Lower leg skin (tissue), 4 donors: ENCODE data around the gene CRMP1. TPM values are rescaled to one million over a fixed set of nuclear protein-coding genes. Genes with fewer than 3 reads are reported as not detected.

Experiments
- DNase-seq, 2 donors: peaks; one replicate each; pipeline ENCODE4 v3.0.0-alpha.2; 2019; ENCODE audit warnings: low spot score in 2 of 2
- H3K4me3 ChIP-seq: fragments of 200-600 bp; sonication (generic); 2 replicates; pipeline ENCODE4 v1.5.1; 2017; ENCODE audit warnings: mild to moderate bottlenecking, low read depth; ENCODE audit not compliant: poor library complexity, severe bottlenecking
- POLR2A ChIP-seq, 2 donors: fragments of 450-650 bp; IDR thresholded peaks; one replicate each; pipeline ENCODE4 v1.6.1; 2016 to 2017; ENCODE audit warnings: antibody characterized with exemption in 2 of 2, mild to moderate bottlenecking in 1 of 2, moderate library complexity in 1 of 2
- WGBS, 2 donors: methylation state at CpG; one replicate each; pipeline ENCODE4 v1.1.5; 2018; 5-methylcytosine and 5-hydroxymethylcytosine counted together
- intact Hi-C: fragments of 100-400 bp; cut with DNase I; formaldehyde crosslinking; loops from one replicate; pipeline ENCODE4 v1.15.0; 2023; ENCODE audit warnings: low total_unique reads
- total RNA-seq, 4 donors: library from RNA; depleted of rRNA; stranded (reverse); fragments of >200 nt; gene quantifications; one replicate each; pipeline ENCODE4 v1.1.0, GENCODE V29; 2016
- TF ChIP-seq, protein P1 (sequence below), 3 donors: fragments of 450-650 bp; IDR thresholded peaks; one replicate each; pipeline ENCODE4 v1.5.1; 2016; ENCODE audit warnings: antibody characterized with exemption in 3 of 3, mild to moderate bottlenecking in 3 of 3, moderate library complexity in 2 of 3

Gene CRMP1
- total RNA-seq = 1 to 10 TPM in 1 of 4 donors, under 1 TPM in 2, not detected in 1; 0.17 to 1.2 (median 0.17) TPM

DNA sequence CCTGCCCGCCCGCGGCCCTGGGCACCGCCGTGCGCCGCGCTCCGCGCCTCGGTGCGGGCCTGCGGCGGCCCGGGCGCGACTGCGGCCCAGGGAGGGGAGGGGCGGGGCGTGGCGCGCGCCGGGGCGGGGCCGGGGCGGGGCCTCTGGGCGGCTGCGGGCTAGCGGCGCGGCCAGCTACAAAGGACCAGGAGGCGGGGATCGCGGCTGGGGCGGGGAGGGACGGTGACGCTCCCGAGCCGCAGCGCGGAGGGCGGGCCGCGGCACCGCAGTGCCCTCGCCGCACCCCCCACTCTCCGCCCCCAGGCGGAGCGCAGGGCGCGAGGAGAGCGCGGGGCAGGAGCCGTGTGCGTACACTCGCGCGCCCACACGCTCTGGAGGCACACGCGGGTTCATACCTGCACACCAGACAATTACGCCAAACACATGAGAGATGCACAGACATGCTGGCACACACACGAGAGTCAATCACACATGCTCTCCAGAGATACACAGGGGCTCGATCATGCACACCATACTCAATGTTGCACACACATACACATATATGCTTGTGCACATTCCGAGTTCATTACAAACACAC is at the start of gene CRMP1:
Gene CRMP1, minus strand, starts transcription at position 83 of the 577 bp plus-strand sequence. CDS start 117 bp downstream, outside the sequence.
- H3K4me3 ChIP-seq = no peak within 1 kb of the TSS
- intact Hi-C loops = no loop called here
- TF ChIP-seq, protein P1, sequence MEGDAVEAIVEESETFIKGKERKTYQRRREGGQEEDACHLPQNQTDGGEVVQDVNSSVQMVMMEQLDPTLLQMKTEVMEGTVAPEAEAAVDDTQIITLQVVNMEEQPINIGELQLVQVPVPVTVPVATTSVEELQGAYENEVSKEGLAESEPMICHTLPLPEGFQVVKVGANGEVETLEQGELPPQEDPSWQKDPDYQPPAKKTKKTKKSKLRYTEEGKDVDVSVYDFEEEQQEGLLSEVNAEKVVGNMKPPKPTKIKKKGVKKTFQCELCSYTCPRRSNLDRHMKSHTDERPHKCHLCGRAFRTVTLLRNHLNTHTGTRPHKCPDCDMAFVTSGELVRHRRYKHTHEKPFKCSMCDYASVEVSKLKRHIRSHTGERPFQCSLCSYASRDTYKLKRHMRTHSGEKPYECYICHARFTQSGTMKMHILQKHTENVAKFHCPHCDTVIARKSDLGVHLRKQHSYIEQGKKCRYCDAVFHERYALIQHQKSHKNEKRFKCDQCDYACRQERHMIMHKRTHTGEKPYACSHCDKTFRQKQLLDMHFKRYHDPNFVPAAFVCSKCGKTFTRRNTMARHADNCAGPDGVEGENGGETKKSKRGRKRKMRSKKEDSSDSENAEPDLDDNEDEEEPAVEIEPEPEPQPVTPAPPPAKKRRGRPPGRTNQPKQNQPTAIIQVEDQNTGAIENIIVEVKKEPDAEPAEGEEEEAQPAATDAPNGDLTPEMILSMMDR (IDR thresholded peaks at IDR 0.05) = no peak
- TF ChIP-seq POLR2A (IDR thresholded peaks at IDR 0.05) = no peak
- WGBS, 2 donors = 4 to 14% methylated on average over 7 to 46 of the region's 67 CpGs
- DNase-seq = no peak

DNA sequence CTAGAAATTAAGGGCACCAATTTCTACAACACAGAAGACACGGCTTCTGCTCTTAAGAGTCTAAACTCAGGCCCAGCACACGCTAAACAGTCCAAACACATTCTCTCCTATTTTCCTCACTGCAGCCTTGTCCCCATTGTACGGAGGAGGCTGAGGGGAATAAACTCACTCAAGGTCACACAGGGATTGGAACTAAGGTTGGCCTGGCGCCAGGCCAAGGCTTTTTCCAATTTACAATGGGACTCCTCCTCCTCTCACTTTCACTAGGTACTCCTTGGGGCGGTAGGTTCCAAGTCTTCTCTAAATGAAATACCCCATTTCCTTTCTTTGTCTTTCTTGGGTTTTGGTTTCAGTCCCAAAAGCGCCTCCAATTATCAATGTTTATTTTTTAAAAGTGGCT is 48.7 kb upstream of the CRMP1 start:
- 74 to 80% methylated on average over 6 of the region's 6 CpGs for whole genome bisulfite sequencing, 2 donors
- no peak for DNase-seq
- no peak for TF ChIP-seq POLR2A (IDR thresholded peaks at IDR 0.05)
- TF ChIP-seq, protein P1 (IDR thresholded peaks at IDR 0.05) = no peak
- H3K4me3 ChIP-seq = no peak overlapping the region
- intact Hi-C loops = no loop called here

DNA sequence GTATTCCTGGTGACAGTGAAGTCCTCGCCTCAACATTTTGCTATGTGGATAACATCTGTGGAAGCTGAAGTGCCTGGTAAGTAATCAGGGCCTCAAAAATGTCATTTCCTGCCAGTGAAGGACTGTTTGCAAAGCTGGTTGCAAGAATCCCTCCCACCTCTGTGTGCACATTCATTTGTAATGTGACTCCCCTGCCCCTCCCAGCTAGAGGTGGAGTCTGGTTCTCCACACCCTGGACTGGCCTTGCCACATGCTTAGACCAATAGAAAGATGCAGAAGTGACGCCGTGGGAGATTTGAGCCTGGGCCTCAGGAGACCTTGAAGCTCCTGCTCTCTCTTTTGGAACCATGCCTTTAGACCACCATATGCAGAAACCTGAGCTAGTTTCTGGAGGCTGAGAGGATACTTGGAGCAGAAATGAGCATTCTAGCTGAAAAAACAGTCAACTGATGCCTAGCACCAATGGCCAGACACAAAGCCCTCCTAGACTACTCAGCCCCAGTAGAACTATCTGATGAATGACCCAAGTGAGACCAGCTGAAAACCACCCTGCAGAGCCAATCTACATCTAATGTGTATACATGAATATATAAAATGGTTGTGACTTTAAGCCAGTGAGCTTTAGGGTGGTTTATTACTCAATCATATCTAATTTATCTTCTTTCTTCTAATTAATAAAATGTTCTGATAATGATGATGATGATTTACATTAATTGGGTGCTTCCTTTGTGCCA is 47.8 kb upstream of the CRMP1 start:
- DNase-seq = no peak
- intact Hi-C loops = no loop called here
- WGBS, 2 donors = 70 to 74% methylated on average over 3 of the region's 3 CpGs
- no peak for TF ChIP-seq POLR2A (IDR thresholded peaks at IDR 0.05)
- TF ChIP-seq, protein P1 (IDR thresholded peaks at IDR 0.05) = no peak
- H3K4me3 ChIP-seq = no peak overlapping the region

DNA sequence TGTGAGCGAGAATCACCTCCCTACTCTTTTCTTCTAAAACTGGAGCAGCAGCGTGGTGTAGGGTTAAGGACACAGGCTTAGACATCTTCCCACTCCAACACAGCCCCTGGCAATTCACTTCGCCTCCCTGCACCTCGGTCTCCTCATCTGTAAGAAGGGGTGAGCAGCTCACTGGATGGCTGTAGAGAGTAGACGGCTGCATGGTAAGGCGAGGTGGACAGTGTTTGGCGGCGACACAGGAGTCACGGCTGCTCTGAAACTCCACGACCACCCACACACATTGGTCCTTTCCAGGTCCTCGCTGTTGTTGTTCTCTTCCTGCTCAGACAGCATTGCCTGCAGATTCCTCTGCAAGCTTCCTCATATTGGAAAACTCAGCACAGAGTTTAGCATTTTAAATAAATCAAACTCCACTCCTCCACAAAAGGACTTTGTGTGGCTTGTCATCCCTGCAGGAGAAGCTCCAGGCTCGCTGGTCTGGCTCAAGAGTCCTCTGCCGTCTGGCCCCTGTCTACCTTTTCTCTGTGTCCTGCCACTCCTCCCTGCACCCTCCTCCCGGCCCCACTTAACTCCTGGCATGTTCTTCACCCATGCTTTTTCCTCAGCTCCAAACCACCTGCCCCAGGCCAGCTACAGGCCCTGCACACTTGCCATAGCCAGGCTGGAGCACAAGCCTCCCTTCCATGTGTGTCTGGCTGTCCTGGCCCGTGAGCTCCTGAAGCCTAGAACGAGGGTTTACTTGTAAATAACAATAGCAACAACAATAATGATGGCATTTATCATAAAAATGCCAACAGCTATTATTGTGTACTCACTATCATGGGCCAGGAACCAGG is 41.3 kb upstream of the CRMP1 start:
- 62 to 66% methylated on average over 16 of the region's 16 CpGs for WGBS, 2 donors
- intact Hi-C loops = no loop called here
- DNase-seq = peak in 1 of 2 donors; percentile 61
- no peak for TF ChIP-seq POLR2A (IDR thresholded peaks at IDR 0.05)
- TF ChIP-seq, protein P1 (IDR thresholded peaks at IDR 0.05) = no peak
- H3K4me3 ChIP-seq = no peak overlapping the region

DNA sequence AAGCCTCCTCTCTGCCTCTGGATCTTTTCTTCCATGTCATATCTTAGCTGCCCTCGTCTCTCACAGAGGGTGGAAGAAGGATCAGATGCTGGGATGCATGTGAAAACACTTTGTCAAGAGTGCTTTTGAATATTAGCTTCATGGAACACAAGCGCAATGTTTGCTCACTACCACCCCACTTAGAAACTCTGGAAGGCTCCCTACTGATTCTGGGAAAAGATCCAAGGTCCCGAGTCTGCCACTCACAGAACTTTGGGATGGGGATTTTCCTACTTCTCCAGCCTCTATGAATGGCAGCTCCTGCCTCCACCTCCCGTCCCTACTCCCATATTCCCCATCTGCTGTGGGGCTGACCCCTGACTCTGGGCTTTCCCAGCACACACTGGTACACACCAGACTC is 40.2 kb upstream of the CRMP1 start:
- no peak overlapping the region for H3K4me3 ChIP-seq
- no peak for DNase-seq
- intact Hi-C loops = no loop called here
- TF ChIP-seq POLR2A (IDR thresholded peaks at IDR 0.05) = no peak
- TF ChIP-seq, protein P1 (IDR thresholded peaks at IDR 0.05) = no peak
- WGBS, 2 donors = 27 to 45% methylated on average over 4 of the region's 4 CpGs
